ENCODE data around the gene GABRA4. TPM values are rescaled to one million over a fixed set of nuclear protein-coding genes. Genes with fewer than 3 reads are reported as not detected.
A peak's percentile ranks its signal among the peaks of the same experiment; 100 is the strongest.

GABRA4 gene
- total RNA-seq, 4 donors from 2014 or later: under 0.01 to 0.76 (median 0.53) TPM

DNA sequence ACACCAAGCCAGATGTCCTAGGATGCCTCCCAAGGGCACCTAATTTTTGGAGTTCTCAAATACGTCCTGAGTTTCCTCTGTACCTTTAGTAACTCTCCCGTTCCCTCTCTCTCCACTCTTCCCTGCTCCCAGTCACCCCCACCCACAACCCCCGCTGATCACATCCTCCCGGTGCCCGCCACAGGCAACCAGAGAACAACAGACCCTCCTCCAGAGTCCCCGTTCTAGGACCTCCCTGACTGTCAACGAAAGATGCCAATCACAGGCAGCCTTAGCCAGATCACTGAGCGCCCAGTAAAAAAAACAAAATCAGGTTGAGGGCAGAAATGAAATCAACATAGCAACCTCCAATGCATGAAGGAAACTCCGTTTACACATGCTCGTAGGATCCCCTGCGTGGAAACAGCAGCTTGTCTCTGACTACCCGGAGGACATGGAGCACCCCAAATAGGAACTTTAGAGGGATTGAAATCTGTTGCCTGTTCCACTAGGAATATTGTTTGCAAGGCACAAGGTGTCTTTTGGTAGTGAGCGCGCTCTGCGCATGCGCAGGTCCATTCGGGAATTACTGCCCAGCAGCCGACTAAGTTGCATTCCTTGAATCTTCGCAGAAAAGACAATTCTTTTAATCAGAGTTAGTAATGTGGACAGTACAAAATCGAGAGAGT, 37.8 kb upstream of the GABRA4 start, which contains the start of gene GABRB1:
Gene GABRB1 (plus strand): TSS at position 557 of the 668 bp plus-strand sequence.
- peak within 1 kb of the TSS; percentile 3 to 59 (median 40) for H3K4me3 ChIP-seq
- peaks cover 0 to 5% of the 10 kb centered on the region in 2 donors for H3K27me3 ChIP-seq
- H3K27ac ChIP-seq: no peak within 1 kb of the TSS
- no peak for TF ChIP-seq POLR2A (IDR thresholded peaks at IDR 0.05)
- TF ChIP-seq, protein P1, sequence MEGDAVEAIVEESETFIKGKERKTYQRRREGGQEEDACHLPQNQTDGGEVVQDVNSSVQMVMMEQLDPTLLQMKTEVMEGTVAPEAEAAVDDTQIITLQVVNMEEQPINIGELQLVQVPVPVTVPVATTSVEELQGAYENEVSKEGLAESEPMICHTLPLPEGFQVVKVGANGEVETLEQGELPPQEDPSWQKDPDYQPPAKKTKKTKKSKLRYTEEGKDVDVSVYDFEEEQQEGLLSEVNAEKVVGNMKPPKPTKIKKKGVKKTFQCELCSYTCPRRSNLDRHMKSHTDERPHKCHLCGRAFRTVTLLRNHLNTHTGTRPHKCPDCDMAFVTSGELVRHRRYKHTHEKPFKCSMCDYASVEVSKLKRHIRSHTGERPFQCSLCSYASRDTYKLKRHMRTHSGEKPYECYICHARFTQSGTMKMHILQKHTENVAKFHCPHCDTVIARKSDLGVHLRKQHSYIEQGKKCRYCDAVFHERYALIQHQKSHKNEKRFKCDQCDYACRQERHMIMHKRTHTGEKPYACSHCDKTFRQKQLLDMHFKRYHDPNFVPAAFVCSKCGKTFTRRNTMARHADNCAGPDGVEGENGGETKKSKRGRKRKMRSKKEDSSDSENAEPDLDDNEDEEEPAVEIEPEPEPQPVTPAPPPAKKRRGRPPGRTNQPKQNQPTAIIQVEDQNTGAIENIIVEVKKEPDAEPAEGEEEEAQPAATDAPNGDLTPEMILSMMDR (IDR thresholded peaks at IDR 0.05): no peak
- no peaks in the 10 kb centered on the region for H3K9me3 ChIP-seq
- peak in 2 of 3 donors; percentile 60 to 82 for DNase-seq
- H3K4me1 ChIP-seq: peaks cover 0 to 9% (median 0%) of the 10 kb centered on the region in 4 donors
- H3K36me3 ChIP-seq: no peaks in the 10 kb centered on the region

DNA sequence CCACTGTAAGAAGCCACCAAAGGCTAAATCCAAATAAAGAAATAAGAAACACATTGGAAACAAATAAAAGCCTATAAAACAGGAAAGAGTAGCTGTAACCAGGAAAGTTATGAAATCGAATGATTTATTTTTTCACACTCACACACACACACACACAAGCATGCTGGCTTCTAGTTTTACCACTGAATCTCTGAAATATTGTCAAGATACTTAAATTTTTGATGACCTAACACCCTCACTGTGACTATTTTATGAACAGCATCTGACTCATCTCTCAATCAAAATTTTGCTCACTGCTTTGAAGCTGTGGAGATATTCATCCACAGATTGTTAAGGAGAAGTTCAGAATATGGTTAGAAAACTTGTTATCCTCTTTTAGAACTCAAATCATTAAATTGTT, 24.1 kb upstream of the GABRA4 start:
- no peaks in the 10 kb centered on the region for H3K36me3 ChIP-seq
- no peaks in the 10 kb centered on the region for H3K4me1 ChIP-seq
- H3K27me3 ChIP-seq: no peaks in the 10 kb centered on the region
- TF ChIP-seq, protein P1 (IDR thresholded peaks at IDR 0.05): no peak
- TF ChIP-seq POLR2A (IDR thresholded peaks at IDR 0.05): no peak
- H3K4me3 ChIP-seq: no peak overlapping the region
- no peak for DNase-seq
- no peaks in the 10 kb centered on the region for H3K9me3 ChIP-seq
- no peak overlapping the region for H3K27ac ChIP-seq

DNA sequence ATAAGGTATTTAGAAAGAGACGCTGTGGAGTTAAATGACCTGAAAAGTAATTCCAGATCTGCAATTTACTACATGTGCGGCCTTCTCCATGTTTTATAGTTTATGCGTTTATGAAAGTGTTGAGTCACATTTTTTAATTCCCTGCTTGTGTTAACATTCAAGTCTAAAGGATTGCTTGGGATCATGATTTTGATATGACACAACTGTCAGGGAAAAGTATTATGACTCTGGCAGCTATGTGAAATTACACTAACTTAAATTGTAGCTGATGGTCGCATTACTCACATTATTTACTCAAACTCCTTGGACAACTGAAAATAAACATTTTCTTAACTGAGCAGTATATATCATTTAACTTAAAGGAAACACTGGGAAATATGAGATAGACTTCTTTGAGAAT, 23.7 kb upstream of the GABRA4 start:
- Histone ChIP-seq H3K27me3 (no peaks in the 10 kb centered on the region), H3K4me3 (no peak overlapping the region), H3K36me3 (no peaks in the 10 kb centered on the region), H3K9me3 (no peaks in the 10 kb centered on the region), H3K27ac (no peak overlapping the region), H3K4me1 (no peaks in the 10 kb centered on the region)
- no peak for DNase-seq
- no peak for TF ChIP-seq POLR2A (IDR thresholded peaks at IDR 0.05)
- TF ChIP-seq, protein P1 (IDR thresholded peaks at IDR 0.05): no peak

DNA sequence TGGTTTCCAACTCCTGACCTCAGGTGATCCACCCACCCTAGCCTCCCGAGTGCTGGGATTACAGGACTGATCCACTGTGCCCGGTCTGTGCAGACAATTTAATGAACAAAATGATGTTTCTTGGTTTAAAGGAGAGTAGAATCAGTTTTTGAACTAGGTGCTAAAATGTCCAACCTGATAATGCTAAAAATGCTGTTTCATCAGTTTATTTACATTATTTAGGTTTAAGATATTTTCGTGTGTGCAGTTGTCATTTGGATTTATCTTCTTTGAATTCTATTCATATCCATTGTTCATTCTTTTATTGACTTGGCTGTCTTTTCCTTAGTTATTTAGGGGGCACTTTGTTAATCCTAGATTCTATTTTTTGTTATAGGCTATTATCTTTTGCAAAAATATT, 20.0 kb upstream of the GABRA4 start:
- no peaks in the 10 kb centered on the region for H3K36me3 ChIP-seq
- H3K4me1 ChIP-seq: no peaks in the 10 kb centered on the region
- H3K27ac ChIP-seq: no peak overlapping the region
- TF ChIP-seq, protein P1 (IDR thresholded peaks at IDR 0.05): no peak
- TF ChIP-seq POLR2A (IDR thresholded peaks at IDR 0.05): no peak
- no peaks in the 10 kb centered on the region for H3K27me3 ChIP-seq
- DNase-seq: no peak
- H3K9me3 ChIP-seq: no peaks in the 10 kb centered on the region
- no peak overlapping the region for H3K4me3 ChIP-seq

DNA sequence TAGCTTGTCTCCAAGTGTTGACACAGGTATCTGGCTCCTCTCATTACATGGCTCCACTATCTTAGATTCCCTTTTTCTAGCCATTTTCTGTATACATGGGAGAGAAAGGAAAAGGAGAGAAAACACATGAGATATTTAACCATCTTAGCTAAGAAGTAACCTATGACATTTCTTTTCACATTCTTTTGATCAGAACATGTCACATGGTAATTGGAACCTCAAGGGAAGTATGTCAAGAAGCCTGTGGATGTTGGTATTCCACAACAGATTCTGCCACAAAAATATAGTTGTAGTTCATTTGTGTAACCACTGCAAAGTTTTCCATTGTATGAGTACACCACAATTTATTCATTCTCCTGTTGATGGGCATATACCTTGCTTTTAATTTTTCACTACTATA, 19.3 kb upstream of the GABRA4 start:
- DNase-seq: no peak
- Histone ChIP-seq H3K27ac (no peak overlapping the region), H3K4me3 (no peak overlapping the region), H3K4me1 (no peaks in the 10 kb centered on the region), H3K9me3 (no peaks in the 10 kb centered on the region), H3K27me3 (no peaks in the 10 kb centered on the region), H3K36me3 (no peaks in the 10 kb centered on the region)
- TF ChIP-seq, protein P1 (IDR thresholded peaks at IDR 0.05): no peak
- TF ChIP-seq POLR2A (IDR thresholded peaks at IDR 0.05): no peak
